IPS DF 19.7 (cell line): ENCODE measurements around the gene NSD1.
"Not testable (repeated sequence)": the region's sequence is repeated elsewhere in the genome, so short reads cannot be mapped to it uniquely, and the experiment has no call there.

Source experiments
- DNase-seq: peaks from one replicate; pipeline ENCODE4 v3.0.0-alpha.2; 2013; ENCODE audit warnings: low read depth, low spot score

NSD1 gene

GRCh38 chr5:177328545-177329231 lies 195.1 kb downstream of the NSD1 start:
- no peak for DNase-seq

- no peak for DNase-seq
Observed at GRCh38 chr5:177329883-177330282, 196.3 kb downstream of the NSD1 start.

GRCh38 chr5:177330991-177331842 lies 197.6 kb downstream of the NSD1 start:
- no peak for DNase-seq

- DNase-seq, result no peak
Observed at GRCh38 chr5:177332031-177332895, 198.7 kb downstream of the NSD1 start.

- no peak for DNase-seq
Observed at GRCh38 chr5:177332896-177333260, 199.3 kb downstream of the NSD1 start.

- no peak for DNase-seq
Observed at GRCh38 chr5:177333420-177334154, 200.0 kb downstream of the NSD1 start.

GRCh38 chr5:177334155-177334551 lies 200.6 kb downstream of the NSD1 start:
- no peak for DNase-seq

GRCh38 chr5:177334781-177335700 lies 201.5 kb downstream of the NSD1 start:
- DNase-seq, result no peak

GRCh38 chr5:177335701-177336065 lies 202.1 kb downstream of the NSD1 start:
- no peak for DNase-seq

- DNase-seq, result no peak
Observed at GRCh38 chr5:177336112-177336511, 202.5 kb downstream of the NSD1 start.

- no peak for DNase-seq
Observed at GRCh38 chr5:177336603-177337494, 203.3 kb downstream of the NSD1 start.

GRCh38 chr5:177338251-177339106 lies 204.9 kb downstream of the NSD1 start:
- DNase-seq, result no peak

- no peak for DNase-seq
Observed at GRCh38 chr5:177339107-177339638, 205.6 kb downstream of the NSD1 start.

GRCh38 chr5:177343000-177343399 lies 209.4 kb downstream of the NSD1 start:
- not testable (repeated sequence) for DNase-seq

- DNase-seq, result no peak
Observed at GRCh38 chr5:177343777-177344176, 210.2 kb downstream of the NSD1 start.

GRCh38 chr5:177344891-177345290 lies 211.3 kb downstream of the NSD1 start:
- no peak for DNase-seq

- no peak for DNase-seq
Observed at GRCh38 chr5:177346820-177347219, 213.2 kb downstream of the NSD1 start.

- no peak for DNase-seq
Observed at GRCh38 chr5:177347699-177348098, 214.1 kb downstream of the NSD1 start.
